Measurements from ENCODE around the gene NT5E. TPM values are rescaled to one million over a fixed set of nuclear protein-coding genes. Genes with fewer than 3 reads are reported as not detected.
"Not testable (repeated sequence)": the region's sequence is repeated elsewhere in the genome, so short reads cannot be mapped to it uniquely, and the experiment has no call there.

The NT5E gene
- total RNA-seq, 1 experiment from 2014 or later = 0.81 TPM

- Mint-ChIP-seq H3K9me3 (no peaks in the 10 kb centered on the region), H3K36me3 (no peaks in the 10 kb centered on the region), H3K4me1 (peaks cover 60% of the 10 kb centered on the region), H3K4me3 (no peak overlapping the region), H3K27ac (peak overlapping the region; percentile 26; the same call in 1 of the 2 replicates), H3K27me3 (ENCODE audit: low read depth) (peaks cover 2% of the 10 kb centered on the region; the same call in 1 of the 2 replicates)
- DNase-seq (ENCODE audit: low spot score) (no peak), ATAC-seq (peak; percentile 71)
- ChIA-PET CTCF (interaction anchor here (1.3 kb wide), 1 partner anchor 79 kb away, joined by 5 read pairs; no protein-coding TSS in a partner anchor), POLR2A (no interaction called here)
- TF ChIP-seq CBFB (CRISPR knock-in tag; IDR thresholded peaks at IDR 0.05; ENCODE audit: low read depth) = no peak
- no peak for TF ChIP-seq ZNF416 (CRISPR knock-in tag; IDR thresholded peaks at IDR 0.05)
- TF ChIP-seq PRDM15 (CRISPR knock-in tag; IDR thresholded peaks at IDR 0.05) = no peak
- TF ChIP-seq GABPB1 (CRISPR knock-in tag; IDR thresholded peaks at IDR 0.05) = no peak
Observed at GRCh38 chr6:85403331-85404015, 46.4 kb upstream of the NT5E start.

GRCh38 chr6:85404016-85404563 is 45.8 kb upstream of the NT5E start:
- H3K4me3 Mint-ChIP-seq; H3K9me3 Mint-ChIP-seq; ATAC-seq; POLR2A ChIA-PET; H3K27ac Mint-ChIP-seq; H3K36me3 Mint-ChIP-seq; H3K27me3 Mint-ChIP-seq (ENCODE audit: low read depth); DNase-seq (ENCODE audit: low spot score): not testable (repeated sequence)
- peaks cover 55% of the 10 kb centered on the region for H3K4me1 Mint-ChIP-seq
- CTCF ChIA-PET = interaction anchor here (1.3 kb wide), 1 partner anchor 79 kb away, joined by 5 read pairs; no protein-coding TSS in a partner anchor

GRCh38 chr6:85404564-85405174 is 45.2 kb upstream of the NT5E start:
- TF ChIP-seq ZNF263 (CRISPR knock-in tag; IDR thresholded peaks at IDR 0.05; ENCODE audit: low read depth) (no peak), NR3C1 (CRISPR knock-in tag; conservative IDR thresholded peaks at IDR 0.05; ENCODE audit: low read depth) (no peak), STAT6 (CRISPR knock-in tag; conservative IDR thresholded peaks at IDR 0.05; ENCODE audit: low read depth) (no peak)
- TF ChIP-seq, protein P1, sequence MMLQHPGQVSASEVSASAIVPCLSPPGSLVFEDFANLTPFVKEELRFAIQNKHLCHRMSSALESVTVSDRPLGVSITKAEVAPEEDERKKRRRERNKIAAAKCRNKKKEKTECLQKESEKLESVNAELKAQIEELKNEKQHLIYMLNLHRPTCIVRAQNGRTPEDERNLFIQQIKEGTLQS (CRISPR knock-in tag; conservative IDR thresholded peaks at IDR 0.05) = no peak
- peaks cover 2% of the 10 kb centered on the region; the same call in 1 of the 2 replicates for H3K27me3 Mint-ChIP-seq (ENCODE audit: low read depth)
- POLR2A ChIA-PET = no interaction called here
- DNase-seq (ENCODE audit: low spot score) (no peak), ATAC-seq (no peak)
- H3K36me3 Mint-ChIP-seq = no peaks in the 10 kb centered on the region
- H3K4me1 Mint-ChIP-seq = peaks cover 51% of the 10 kb centered on the region
- CTCF ChIA-PET = no interaction called here
- H3K4me3 Mint-ChIP-seq = no peak overlapping the region
- no peak overlapping the region for H3K27ac Mint-ChIP-seq
- H3K9me3 Mint-ChIP-seq = no peaks in the 10 kb centered on the region

GRCh38 chr6:85405175-85405852 is 44.6 kb upstream of the NT5E start:
- no peak overlapping the region for H3K27ac Mint-ChIP-seq
- ChIA-PET CTCF (no interaction called here), POLR2A (no interaction called here)
- H3K4me3 Mint-ChIP-seq = no peak overlapping the region
- DNase-seq (ENCODE audit: low spot score) = no peak
- no peaks in the 10 kb centered on the region for H3K36me3 Mint-ChIP-seq
- H3K9me3 Mint-ChIP-seq = no peaks in the 10 kb centered on the region
- H3K27me3 Mint-ChIP-seq (ENCODE audit: low read depth) = peaks cover 2% of the 10 kb centered on the region; the same call in 1 of the 2 replicates
- H3K4me1 Mint-ChIP-seq = peaks cover 49% of the 10 kb centered on the region
- ATAC-seq = no peak
- TF ChIP-seq MXD4 (CRISPR knock-in tag; IDR thresholded peaks at IDR 0.05; ENCODE audit: borderline replicate concordance) (no peak), ATF6 (CRISPR knock-in tag; IDR thresholded peaks at IDR 0.05) (no peak), PRRX2 (CRISPR knock-in tag; IDR thresholded peaks at IDR 0.05) (no peak), HMGA2 (CRISPR knock-in tag; IDR thresholded peaks at IDR 0.05) (no peak)
- TF ChIP-seq, protein P2, sequence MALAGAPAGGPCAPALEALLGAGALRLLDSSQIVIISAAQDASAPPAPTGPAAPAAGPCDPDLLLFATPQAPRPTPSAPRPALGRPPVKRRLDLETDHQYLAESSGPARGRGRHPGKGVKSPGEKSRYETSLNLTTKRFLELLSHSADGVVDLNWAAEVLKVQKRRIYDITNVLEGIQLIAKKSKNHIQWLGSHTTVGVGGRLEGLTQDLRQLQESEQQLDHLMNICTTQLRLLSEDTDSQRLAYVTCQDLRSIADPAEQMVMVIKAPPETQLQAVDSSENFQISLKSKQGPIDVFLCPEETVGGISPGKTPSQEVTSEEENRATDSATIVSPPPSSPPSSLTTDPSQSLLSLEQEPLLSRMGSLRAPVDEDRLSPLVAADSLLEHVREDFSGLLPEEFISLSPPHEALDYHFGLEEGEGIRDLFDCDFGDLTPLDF (CRISPR knock-in tag; IDR thresholded peaks at IDR 0.05) = no peak
- TF ChIP-seq, protein P3, sequence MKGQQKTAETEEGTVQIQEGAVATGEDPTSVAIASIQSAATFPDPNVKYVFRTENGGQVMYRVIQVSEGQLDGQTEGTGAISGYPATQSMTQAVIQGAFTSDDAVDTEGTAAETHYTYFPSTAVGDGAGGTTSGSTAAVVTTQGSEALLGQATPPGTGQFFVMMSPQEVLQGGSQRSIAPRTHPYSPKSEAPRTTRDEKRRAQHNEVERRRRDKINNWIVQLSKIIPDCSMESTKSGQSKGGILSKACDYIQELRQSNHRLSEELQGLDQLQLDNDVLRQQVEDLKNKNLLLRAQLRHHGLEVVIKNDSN (CRISPR knock-in tag; IDR thresholded peaks at IDR 0.05) = no peak

Measured in WTC11 (cell line).